TTC549 (cell line): ENCODE results near the gene PPRC1.
"Not testable (repeated sequence)": the region's sequence is repeated elsewhere in the genome, so short reads cannot be mapped to it uniquely, and the experiment has no call there.

Experiments
- FAIRE-seq: peaks from 2 replicates; lab custom pipeline; 2012; peaks lifted over from hg19 to GRCh38; lab: Jason Lieb, UNC

The PPRC1 gene

DNA sequence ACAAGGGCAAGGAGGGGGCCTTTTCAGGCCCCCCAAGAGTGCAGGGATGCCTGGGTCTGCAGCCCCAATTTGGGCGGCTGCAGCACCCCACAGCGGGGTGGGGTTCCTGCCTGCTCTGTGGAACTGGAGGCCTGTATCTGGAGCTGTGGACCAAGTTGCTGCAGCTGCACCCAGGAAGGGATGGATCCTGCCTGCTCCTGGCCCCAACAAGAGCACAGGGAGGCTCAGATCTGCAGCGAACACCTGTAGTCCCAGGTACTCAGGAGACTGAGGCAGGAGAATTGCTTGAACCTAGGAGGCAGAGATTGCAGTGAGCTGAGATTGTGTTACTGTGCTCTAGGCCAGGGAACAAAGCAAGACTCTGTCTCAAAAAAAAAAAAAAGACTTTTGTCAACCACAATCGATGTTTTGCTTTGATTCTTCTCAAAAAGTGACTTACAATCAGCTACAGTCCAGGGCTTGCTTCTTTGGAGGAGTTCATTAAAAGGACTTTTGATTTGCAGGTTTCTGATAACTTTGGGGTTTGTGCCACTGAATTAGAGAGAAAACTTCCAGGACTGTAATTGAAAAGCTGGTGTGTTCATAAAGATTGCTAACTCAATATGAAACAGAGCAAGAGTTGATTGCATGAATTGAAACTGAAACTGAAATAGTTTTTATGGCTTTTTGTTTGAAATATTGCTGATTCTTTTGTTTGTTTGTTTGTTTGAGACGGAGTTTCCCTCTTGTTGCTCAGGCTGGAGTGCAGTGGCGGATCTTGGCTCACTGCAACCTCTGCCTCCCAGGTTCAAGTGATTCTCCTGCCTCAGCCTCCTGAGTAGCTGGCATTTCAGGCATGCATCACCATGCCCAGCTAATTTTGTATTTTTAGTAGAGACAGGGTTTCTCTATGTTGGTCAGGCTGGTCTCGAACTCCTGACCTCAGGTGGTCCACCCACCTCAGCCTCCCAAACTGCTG lies 56.4 kb downstream of the PPRC1 start:
- FAIRE-seq, result not testable (repeated sequence)

DNA sequence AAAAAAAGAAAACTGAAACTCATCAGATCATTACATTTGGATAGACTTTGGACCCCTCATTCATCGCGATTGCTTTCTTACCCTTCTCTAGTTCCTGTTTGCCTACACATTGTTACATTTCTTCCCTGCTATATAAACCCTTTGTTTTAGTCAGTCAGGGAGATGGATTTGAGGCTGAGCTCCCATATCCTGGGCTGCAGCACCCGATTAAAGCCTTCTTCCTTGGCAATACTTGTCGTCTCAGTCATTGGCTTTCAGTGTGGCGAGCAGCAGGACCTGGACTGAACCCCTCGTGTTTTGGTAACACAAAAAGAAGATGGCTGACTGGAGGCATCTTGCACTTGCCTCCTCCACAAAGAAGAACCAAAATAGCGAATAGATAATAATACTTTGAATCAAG lies 59.1 kb downstream of the PPRC1 start:
- no peak for FAIRE-seq

DNA sequence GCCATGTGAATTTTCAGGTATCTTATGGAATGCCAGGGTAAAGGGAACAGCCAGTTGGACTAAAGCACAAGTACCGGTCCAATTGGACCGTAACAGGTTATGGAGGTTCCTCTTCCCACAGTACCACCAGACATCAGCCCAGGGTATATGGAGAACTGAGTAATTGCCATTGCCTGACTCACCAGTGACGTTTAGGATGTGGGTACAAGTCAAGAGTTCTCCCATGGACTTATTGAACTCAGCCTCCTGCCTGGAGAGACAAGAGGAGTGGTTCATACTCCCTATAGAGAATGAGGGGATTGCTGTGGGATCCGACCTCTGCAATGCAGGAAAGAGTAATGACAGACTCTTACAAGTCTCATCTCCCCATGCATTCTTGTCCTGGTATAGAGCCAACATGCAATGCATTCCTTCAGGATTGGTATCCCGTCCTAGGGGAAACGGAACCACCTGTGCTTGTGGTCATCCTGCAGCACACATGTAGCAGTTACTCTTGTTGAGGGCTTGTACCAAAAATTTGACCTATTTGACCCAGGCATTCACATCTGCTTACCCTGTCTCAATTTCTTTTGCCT lies 62.5 kb downstream of the PPRC1 start:
- no peak for FAIRE-seq

DNA sequence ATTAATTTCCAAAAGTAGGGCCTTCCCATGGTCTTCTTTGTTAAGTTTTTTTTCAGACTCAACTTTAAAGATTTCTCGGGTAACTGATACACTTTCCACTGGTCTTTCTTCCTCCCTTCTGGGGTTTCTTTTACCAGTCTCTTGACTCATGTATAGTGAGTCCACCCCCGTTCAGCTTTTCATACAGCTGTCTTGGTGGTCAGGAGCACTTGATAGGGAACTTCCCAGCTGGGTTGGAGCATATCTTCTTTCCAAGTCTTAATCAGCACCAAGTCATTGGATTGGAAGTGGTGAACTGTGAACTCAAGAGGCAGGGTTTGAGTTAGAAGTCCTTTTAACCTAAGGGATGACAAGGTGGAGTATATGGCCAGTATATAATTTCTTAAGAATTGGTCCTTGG lies 64.1 kb downstream of the PPRC1 start:
- FAIRE-seq, result no peak

- FAIRE-seq, result no peak
Observed at GRCh38 chr10:102198027-102198426, 65.2 kb downstream of the PPRC1 start.
